Gastrocnemius medialis (tissue), 4 donors: ENCODE data around the gene PRSS56. TPM values are rescaled to one million over a fixed set of nuclear protein-coding genes. Genes with fewer than 3 reads are reported as not detected.

Experiments used
- ATAC-seq, 2 donors: fragments of 150-250 bp; one replicate each; pipeline ENCODE4 v1.9.1; 2016
- DNase-seq, 2 donors: peaks; one replicate each; pipeline ENCODE4 v3.0.0-alpha.2; 2019
- H3K27ac ChIP-seq, 4 donors: fragments of 200-600 bp; sonication (generic); 1 replicate in 1 of 4; 2 replicates in 3 of 4; pipeline ENCODE4 v1.5.1; 2016 to 2018; ENCODE audit warnings: mild to moderate bottlenecking in 2 of 4, moderate library complexity in 1 of 4
- H3K27me3 ChIP-seq, 3 donors: fragments of 200-600 bp; sonication (generic) in 2 of 3; 1 replicate in 1 of 3; 2 replicates in 2 of 3; pipeline versions ENCODE4 v1.5.1 to v1.6.0; 2016 to 2019; ENCODE audit warnings: mild to moderate bottlenecking in 1 of 3, moderate library complexity in 1 of 3
- H3K36me3 ChIP-seq, 2 donors: fragments of 200-600 bp; sonication (generic) in 1 of 2; one replicate each; pipeline ENCODE4 v1.5.1; 2017 to 2018
- H3K4me1 ChIP-seq, 2 donors: fragments of 200-600 bp; sonication (generic) in 1 of 2; one replicate each; pipeline ENCODE4 v1.5.1; 2016 to 2017; ENCODE audit warnings: mild to moderate bottlenecking in 2 of 2
- H3K4me3 ChIP-seq, 4 donors: fragments of 200-600 bp; sonication (generic) in 3 of 4; 1 replicate in 1 of 4; 2 replicates in 3 of 4; pipeline ENCODE4 v1.5.1; 2016 to 2019; ENCODE audit warnings: mild to moderate bottlenecking in 2 of 4
- H3K9me3 ChIP-seq, 3 donors: fragments of 200-600 bp; sonication (generic) in 2 of 3; 1 replicate in 1 of 3; 2 replicates in 2 of 3; pipeline ENCODE4 v1.5.1; 2016 to 2019
- CTCF ChIP-seq, 5 experiments: fragments of 450-650 bp in 3 of 5; fragments of 200-600 bp in 2 of 5; sonication (generic) in 2 of 5; IDR thresholded peaks in 4 of 5; conservative IDR thresholded peaks in 1 of 5; 1 replicate in 4 of 5; 2 replicates in 1 of 5; pipeline ENCODE4 v1.5.1; 2016 to 2019; ENCODE audit warnings: antibody characterized with exemption in 5 of 5, mild to moderate bottlenecking in 3 of 5, moderate library complexity in 3 of 5
- POLR2A ChIP-seq, 2 donors: fragments of 450-650 bp; IDR thresholded peaks; one replicate each; pipeline ENCODE4 v1.6.1; 2017; ENCODE audit warnings: antibody characterized with exemption in 2 of 2, mild to moderate bottlenecking in 2 of 2, moderate library complexity in 2 of 2
- in situ Hi-C, 4 donors: fragments of 200-750 bp; cut with MboI; loops; one replicate each; pipeline versions ENCODE4 v1.15.0 to v1.8.0; 2017; ENCODE audit warnings: low sequenced_read_pairs in 4 of 4
- intact Hi-C: fragments of 100-400 bp; cut with DNase I; formaldehyde crosslinking; loops from one replicate; pipeline ENCODE4 v1.15.1; 2023; ENCODE audit warnings: low total_unique reads
- total RNA-seq, 4 donors: library from RNA; depleted of rRNA; stranded (reverse); fragments of >200 nt; gene quantifications; one replicate each; pipeline versions ENCODE4 v1.1.0 to v1.2.3, GENCODE V29; 2016

PRSS56 gene
- total RNA-seq, 4 donors from 2014 or later = 1.0 to 3.2 (median 2.2) TPM

GRCh38 chr2:232505856-232506255, 14.3 kb upstream of the PRSS56 start:
- in situ Hi-C loops = loop anchor here in 1 of 4 donors (25.0 kb wide), 1 partner anchor 594 kb away; no protein-coding TSS in a partner anchor
- TF ChIP-seq POLR2A (IDR thresholded peaks at IDR 0.05) (no peak), CTCF (IDR thresholded peaks at IDR 0.05 in 4 of 5, conservative IDR thresholded peaks at IDR 0.05 in 1 of 5) (no peak)
- Histone ChIP-seq H3K27ac (no peak overlapping the region), H3K9me3 (no peaks in the 10 kb centered on the region), H3K4me1 (peaks cover 0 to 10% of the 10 kb centered on the region in 2 donors), H3K36me3 (no peaks in the 10 kb centered on the region), H3K4me3 (no peak overlapping the region), H3K27me3 (peaks cover 0 to 9% (median 0%) of the 10 kb centered on the region in 3 donors)
- no peak for ATAC-seq
- intact Hi-C loops = no loop called here
- DNase-seq = no peak

DNA sequence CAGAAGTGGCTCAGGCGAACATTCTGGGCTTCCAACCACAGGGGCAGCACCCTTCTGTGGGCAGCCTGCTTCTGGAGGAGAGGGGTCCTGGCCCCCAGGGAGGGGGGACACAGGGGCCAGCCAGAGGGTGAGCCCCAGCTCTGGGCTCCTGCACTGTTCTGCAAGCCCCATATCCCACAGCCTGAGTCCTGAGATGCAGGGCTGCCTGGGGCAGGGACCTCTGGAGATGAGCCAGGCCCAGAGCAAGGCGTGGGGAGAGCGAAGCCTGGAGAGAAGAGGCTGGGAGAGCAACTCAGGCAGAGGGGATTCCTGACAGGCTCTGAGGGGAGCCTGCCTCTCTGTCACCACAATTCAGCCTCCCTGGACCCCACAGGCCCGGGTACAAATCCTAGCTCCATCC, 13.5 kb upstream of the PRSS56 start:
- intact Hi-C loops (no loop called here), in situ Hi-C loops (loop anchor here in 1 of 4 donors (25.0 kb wide), 1 partner anchor 594 kb away; no protein-coding TSS in a partner anchor)
- TF ChIP-seq CTCF (IDR thresholded peaks at IDR 0.05 in 4 of 5, conservative IDR thresholded peaks at IDR 0.05 in 1 of 5) (no peak), POLR2A (IDR thresholded peaks at IDR 0.05) (no peak)
- Histone ChIP-seq H3K9me3 (no peaks in the 10 kb centered on the region), H3K4me1 (peaks cover 0 to 14% of the 10 kb centered on the region in 2 donors), H3K27ac (no peak overlapping the region), H3K4me3 (no peak overlapping the region), H3K36me3 (no peaks in the 10 kb centered on the region), H3K27me3 (peaks cover 0 to 9% (median 0%) of the 10 kb centered on the region in 3 donors)
- DNase-seq (no peak), ATAC-seq (no peak)

DNA sequence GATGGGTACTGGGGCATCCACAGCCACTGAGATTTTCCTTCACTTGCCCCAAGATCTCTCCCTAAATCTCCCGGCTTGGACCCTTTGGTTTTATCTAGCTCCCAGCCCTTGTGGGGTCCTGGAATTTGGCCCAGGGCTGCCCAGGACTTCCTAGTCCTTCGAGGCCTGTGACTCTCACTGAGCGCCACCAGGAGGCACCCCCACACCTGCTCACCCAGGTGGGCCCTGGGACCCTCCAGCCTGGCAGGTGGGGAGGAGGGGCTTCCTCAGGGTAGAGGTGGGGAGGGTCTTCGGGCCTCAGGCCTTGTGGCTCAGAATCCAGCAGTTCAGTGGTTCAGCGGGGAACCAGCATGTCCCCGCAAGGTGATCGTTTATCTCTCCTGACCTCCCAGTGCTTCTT, 11.9 kb upstream of the PRSS56 start:
- Histone ChIP-seq H3K36me3 (no peaks in the 10 kb centered on the region), H3K4me1 (peaks cover 0 to 4% of the 10 kb centered on the region in 2 donors), H3K9me3 (no peaks in the 10 kb centered on the region), H3K27me3 (peaks cover 0 to 8% (median 0%) of the 10 kb centered on the region in 3 donors), H3K4me3 (no peak overlapping the region), H3K27ac (no peak overlapping the region)
- intact Hi-C loops = no loop called here
- TF ChIP-seq CTCF (IDR thresholded peaks at IDR 0.05 in 4 of 5, conservative IDR thresholded peaks at IDR 0.05 in 1 of 5) (no peak), POLR2A (IDR thresholded peaks at IDR 0.05) (no peak)
- DNase-seq (no peak), ATAC-seq (no peak)
- in situ Hi-C loops = loop anchor here in 1 of 4 donors (25.0 kb wide), 1 partner anchor 596 kb away; no protein-coding TSS in a partner anchor

- ATAC-seq = no peak
Measured at GRCh38 chr2:232511336-232511890, 8.8 kb upstream of the PRSS56 start.

More at GRCh38 chr2:232511336-232511890, 8.8 kb upstream of the PRSS56 start:
- Histone ChIP-seq H3K27me3 (no peaks in the 10 kb centered on the region), H3K4me1 (peaks cover 26 to 27% of the 10 kb centered on the region in 2 donors), H3K27ac (no peak overlapping the region), H3K9me3 (no peaks in the 10 kb centered on the region), H3K36me3 (no peaks in the 10 kb centered on the region), H3K4me3 (no peak overlapping the region)
- TF ChIP-seq CTCF (IDR thresholded peaks at IDR 0.05 in 4 of 5, conservative IDR thresholded peaks at IDR 0.05 in 1 of 5) (no peak), POLR2A (IDR thresholded peaks at IDR 0.05) (no peak)
- intact Hi-C loops (no loop called here), in situ Hi-C loops (loop anchor here in 2 of 4 donors (10.0 to 25.0 kb wide), 2 partner anchors 57 to 599 kb away; partner anchors contain the start of gene ALPI (in 1 of the 2))
- DNase-seq = peak in 1 of 2 donors; percentile 38
